PC-3 (cell line): ENCODE data around the gene NR1H4. TPM values are rescaled to one million over a fixed set of nuclear protein-coding genes. Genes with fewer than 3 reads are reported as not detected.

Experiments used
- ATAC-seq: fragments of 200-7000 bp; cut with Tn5 transposase; 2 replicates; pipeline ENCODE4 v1.9.1; 2020; ENCODE audit warnings: mild to moderate bottlenecking, moderate library complexity
- BruUV-seq: library from RNA; stranded (reverse); fragments of 400-500 nt; replicated peaks from 2 replicates; lab custom pipeline; 2021; lab: Mats Ljungman, UMichigan
- CTCF ChIA-PET: fragments of 300-600 bp; sonication (Branson Sonifier 250); formaldehyde crosslinking; loops from one replicate; lab custom pipeline; 2022; ENCODE audit warnings: antibody characterized with exemption; lab: Charles Lee
- POLR2A ChIA-PET: fragments of 300-600 bp; sonication (Branson Sonifier 250); formaldehyde crosslinking; loops from one replicate; lab custom pipeline; 2022; ENCODE audit warnings: antibody characterized with exemption; ENCODE audit not compliant: unreplicated experiment; lab: Charles Lee
- DNase-seq: peaks from one replicate; pipeline ENCODE4 v3.0.0-alpha.2; 2015
- H2AFZ ChIP-seq: fragments of 300-600 bp; sonication (generic); 2 replicates; pipeline ENCODE4 v1.6.0; 2016; ENCODE audit warnings: antibody characterized with exemption, low read length
- H3F3A ChIP-seq: fragments of 300-600 bp; sonication (generic); one replicate; pipeline ENCODE4 v1.6.0; 2017; ENCODE audit warnings: antibody characterized with exemption, low read length, control low read depth, mild to moderate bottlenecking; ENCODE audit not compliant: unreplicated experiment
- H3K27ac ChIP-seq: fragments of 300-600 bp; sonication (generic); 2 replicates; pipeline ENCODE4 v1.5.1; 2016; ENCODE audit warnings: mild to moderate bottlenecking, low read length
- H3K27me3 ChIP-seq: fragments of 300-600 bp; sonication (generic); 2 replicates; pipeline ENCODE4 v1.6.1; 2016; ENCODE audit warnings: low read length, mixed read lengths
- H3K36me3 ChIP-seq: fragments of 300-600 bp; sonication (generic); 2 replicates; pipeline ENCODE4 v1.6.1; 2016; ENCODE audit warnings: low read depth, mixed run types, low read length, mixed read lengths
- H3K4me1 ChIP-seq: fragments of 300-600 bp; sonication (generic); 2 replicates; pipeline ENCODE4 v1.5.1; 2016; ENCODE audit warnings: low read length; ENCODE audit not compliant: insufficient read depth
- H3K4me2 ChIP-seq: fragments of 300-600 bp; sonication (generic); 2 replicates; pipeline ENCODE4 v1.6.0; 2016; ENCODE audit warnings: low read length
- H3K4me3 ChIP-seq: fragments of 300-600 bp; sonication (generic); 2 replicates; pipeline ENCODE4 v1.5.1; 2016; ENCODE audit warnings: mild to moderate bottlenecking, low read length, mixed read lengths
- H3K79me2 ChIP-seq: fragments of 300-600 bp; sonication (generic); 2 replicates; pipeline ENCODE4 v1.6.1; 2017; ENCODE audit warnings: low read length, mixed read lengths
- H3K9ac ChIP-seq: fragments of 300-600 bp; sonication (generic); 2 replicates; pipeline ENCODE4 v1.6.0; 2016; ENCODE audit warnings: mild to moderate bottlenecking, low read length
- H3K9me2 ChIP-seq: fragments of 300-600 bp; sonication (generic); replicated peaks from 2 replicates; pipeline ENCODE4 v1.6.1; 2016; ENCODE audit warnings: mixed run types, low read length, mixed read lengths
- H3K9me3 ChIP-seq: fragments of 300-600 bp; sonication (generic); 2 replicates; pipeline ENCODE4 v1.6.1; 2016; ENCODE audit warnings: low read length, mixed read lengths
- H4K20me1 ChIP-seq: fragments of 300-600 bp; sonication (generic); 2 replicates; pipeline ENCODE4 v1.6.1; 2016; ENCODE audit warnings: low read length, mixed read lengths
- CTCF ChIP-seq: fragments of 300-600 bp; sonication (generic); conservative IDR thresholded peaks from 2 replicates; pipeline ENCODE4 v1.5.1; 2017; ENCODE audit warnings: antibody characterized with exemption, low read depth, mild to moderate bottlenecking, low read length
- EZH2 ChIP-seq: fragments of 300-600 bp; sonication (generic); IDR thresholded peaks from one replicate; pipeline ENCODE4 v1.6.1; 2017; ENCODE audit warnings: antibody characterized with exemption, mild to moderate bottlenecking, low read length; ENCODE audit not compliant: unreplicated experiment
- EZH2phosphoT487 ChIP-seq: fragments of 300-600 bp; sonication (generic); IDR thresholded peaks from 2 replicates; pipeline ENCODE4 v1.6.1; 2018; ENCODE audit warnings: mild to moderate bottlenecking, antibody characterized with exemption, low read length, borderline replicate concordance
- intact Hi-C: fragments of 100-400 bp; cut with micrococcal nuclease; formaldehyde crosslinking; loops from 2 replicates; pipeline ENCODE4 v1.9.0; 2023
- total RNA-seq: library from RNA; depleted of rRNA; stranded (reverse); fragments of >200 nt; gene quantifications from 2 replicates; pipeline ENCODE4 v1.2.3, GENCODE V29; 2014

The NR1H4 gene
- total RNA-seq, 1 experiment from 2014 or later = not detected

- Histone ChIP-seq H3K4me3 (no peak overlapping the region), H3K9me3 (no peaks in the 10 kb centered on the region), H3K9ac (no peak overlapping the region), H3K4me2 (no peak overlapping the region), H3K27me3 (peaks cover 35% of the 10 kb centered on the region), H3K36me3 (no peaks in the 10 kb centered on the region), H3K9me2 (no peaks in the 10 kb centered on the region), H3F3A (no peaks in the 10 kb centered on the region), H3K4me1 (no peaks in the 10 kb centered on the region), H2AFZ (no peak overlapping the region), H3K79me2 (no peaks in the 10 kb centered on the region), H4K20me1 (no peaks in the 10 kb centered on the region), H3K27ac (no peak overlapping the region)
- intact Hi-C loops = no loop called here
- DNase-seq (no peak), ATAC-seq (no peak)
- no peak for TF ChIP-seq EZH2
- no peak for TF ChIP-seq CTCF
- TF ChIP-seq EZH2phosphoT487 = no peak
- POLR2A ChIA-PET = no interaction called here
- no TSS peak for BruUV-seq
- CTCF ChIA-PET = no interaction called here
Measured at GRCh38 chr12:100512692-100513091, 39.0 kb downstream of the NR1H4 start.

- Histone ChIP-seq H4K20me1 (no peaks in the 10 kb centered on the region), H3F3A (no peaks in the 10 kb centered on the region), H3K27me3 (peaks cover 40% of the 10 kb centered on the region), H3K9me3 (no peaks in the 10 kb centered on the region), H3K9ac (no peak overlapping the region), H3K79me2 (no peaks in the 10 kb centered on the region), H3K9me2 (no peaks in the 10 kb centered on the region), H3K4me3 (no peak overlapping the region), H3K4me2 (no peak overlapping the region), H3K4me1 (no peaks in the 10 kb centered on the region), H3K36me3 (no peaks in the 10 kb centered on the region), H2AFZ (no peak overlapping the region), H3K27ac (no peak overlapping the region)
- ChIA-PET CTCF (no interaction called here), POLR2A (no interaction called here)
- intact Hi-C loops = no loop called here
- DNase-seq (no peak), ATAC-seq (no peak)
- no TSS peak for BruUV-seq
- TF ChIP-seq EZH2phosphoT487 (no peak), EZH2 (no peak), CTCF (no peak)
Measured at GRCh38 chr12:100515968-100516367, 42.3 kb downstream of the NR1H4 start.

- Histone ChIP-seq H3K9me2 (no peaks in the 10 kb centered on the region), H3K27me3 (peaks cover 37% of the 10 kb centered on the region), H3K4me2 (no peak overlapping the region), H3F3A (no peaks in the 10 kb centered on the region), H3K4me1 (no peaks in the 10 kb centered on the region), H4K20me1 (no peaks in the 10 kb centered on the region), H3K9ac (no peak overlapping the region), H3K9me3 (no peaks in the 10 kb centered on the region), H3K36me3 (no peaks in the 10 kb centered on the region), H3K4me3 (no peak overlapping the region), H2AFZ (no peak overlapping the region), H3K27ac (no peak overlapping the region), H3K79me2 (no peaks in the 10 kb centered on the region)
- no TSS peak for BruUV-seq
- CTCF ChIA-PET = no interaction called here
- ATAC-seq (no peak), DNase-seq (no peak)
- TF ChIP-seq EZH2 (no peak), EZH2phosphoT487 (no peak), CTCF (no peak)
- POLR2A ChIA-PET = no interaction called here
- intact Hi-C loops = no loop called here
Measured at GRCh38 chr12:100518376-100518775, 44.7 kb downstream of the NR1H4 start.
